Measurements from ENCODE around the gene UXT. TPM values are rescaled to one million over a fixed set of nuclear protein-coding genes. Genes with fewer than 3 reads are reported as not detected.
A peak's percentile ranks its signal among the peaks of the same experiment; 100 is the strongest.
"Not testable (repeated sequence)": the region's sequence is repeated elsewhere in the genome, so short reads cannot be mapped to it uniquely, and the experiment has no call there.

Gene UXT
- total and polyA plus RNA-seq, 3 experiments from 2014 or later, result 159 to 286 (median 168) TPM

GRCh38 chrX:47608130-47608810, 50.7 kb downstream of the UXT start:
- ChIA-PET CTCF (no interaction called here), POLR2A (no interaction called here)
- no peak for DNase-seq
- Mint-ChIP-seq H3K27me3 (peaks cover 0 to 10% of the 10 kb centered on the region in 2 donors), H3K4me1 (no peaks in the 10 kb centered on the region), H3K36me3 (no peaks in the 10 kb centered on the region), H3K27ac (peak overlapping the region in 1 of 8 donors; percentile 44), H3K4me3 (no peak overlapping the region), H3K9me3 (no peaks in the 10 kb centered on the region)
- H3K27ac ChIP-seq (ENCODE audit: low read depth, low read length), result no peak overlapping the region
- no peaks in the 10 kb centered on the region for H3K27me3 ChIP-seq (ENCODE audit: insufficient read depth, low read length, poor library complexity, severe bottlenecking)
- H3K36me3 ChIP-seq (ENCODE audit: insufficient read depth, low read length), result no peaks in the 10 kb centered on the region
- no peaks in the 10 kb centered on the region for H3K9me3 ChIP-seq (ENCODE audit: low read length)
- no peaks in the 10 kb centered on the region for H3K4me1 ChIP-seq (ENCODE audit: insufficient read depth, low read length)
- H3K4me3 ChIP-seq (ENCODE audit: low read length), result no peak overlapping the region

- Histone ChIP-seq H3K4me3 (ENCODE audit: low read length) (no peak overlapping the region), H3K9me3 (ENCODE audit: low read length) (no peaks in the 10 kb centered on the region), H3K4me1 (ENCODE audit: insufficient read depth, low read length) (no peaks in the 10 kb centered on the region), H3K27ac (ENCODE audit: low read depth, low read length) (no peak overlapping the region), H3K36me3 (ENCODE audit: insufficient read depth, low read length) (no peaks in the 10 kb centered on the region), H3K27me3 (ENCODE audit: insufficient read depth, low read length, poor library complexity, severe bottlenecking) (no peaks in the 10 kb centered on the region)
- Mint-ChIP-seq H3K27me3 (peaks cover 0 to 10% of the 10 kb centered on the region in 2 donors), H3K4me3 (no peak overlapping the region), H3K4me1 (no peaks in the 10 kb centered on the region), H3K27ac (no peak overlapping the region), H3K36me3 (no peaks in the 10 kb centered on the region), H3K9me3 (no peaks in the 10 kb centered on the region)
- no peak for DNase-seq
- POLR2A ChIA-PET, result no interaction called here
- CTCF ChIA-PET, result no interaction called here
These were observed 51.9 kb downstream of the UXT start for GRCh38 chrX:47607091-47607490.

GRCh38 chrX:47605024-47605423, 54.0 kb downstream of the UXT start:
- POLR2A ChIA-PET, result no interaction called here
- Histone ChIP-seq H3K27me3 (ENCODE audit: insufficient read depth, low read length, poor library complexity, severe bottlenecking) (no peaks in the 10 kb centered on the region), H3K4me1 (ENCODE audit: insufficient read depth, low read length) (no peaks in the 10 kb centered on the region), H3K9me3 (ENCODE audit: low read length) (no peaks in the 10 kb centered on the region), H3K4me3 (ENCODE audit: low read length) (no peak overlapping the region), H3K27ac (ENCODE audit: low read depth, low read length) (no peak overlapping the region), H3K36me3 (ENCODE audit: insufficient read depth, low read length) (no peaks in the 10 kb centered on the region)
- Mint-ChIP-seq H3K4me3 (no peak overlapping the region), H3K36me3 (no peaks in the 10 kb centered on the region), H3K9me3 (peaks cover 0 to 4% (median under 1%) of the 10 kb centered on the region in 5 donors), H3K4me1 (no peaks in the 10 kb centered on the region), H3K27ac (no peak overlapping the region), H3K27me3 (peaks cover 0 to 7% of the 10 kb centered on the region in 2 donors)
- DNase-seq, result no peak
- CTCF ChIA-PET, result no interaction called here

- H3K4me1 ChIP-seq (ENCODE audit: insufficient read depth, low read length); POLR2A ChIA-PET; CTCF ChIA-PET; DNase-seq; H3K4me1 Mint-ChIP-seq; H3K9me3 ChIP-seq (ENCODE audit: low read length); H3K36me3 ChIP-seq (ENCODE audit: insufficient read depth, low read length); H3K27ac Mint-ChIP-seq; H3K27me3 Mint-ChIP-seq; H3K27me3 ChIP-seq (ENCODE audit: insufficient read depth, low read length, poor library complexity, severe bottlenecking); H3K4me3 Mint-ChIP-seq; H3K4me3 ChIP-seq (ENCODE audit: low read length); H3K27ac ChIP-seq (ENCODE audit: low read depth, low read length); H3K36me3 Mint-ChIP-seq: not testable (repeated sequence)
- peaks cover 6 to 11% (median 9%) of the 10 kb centered on the region in 5 donors for H3K9me3 Mint-ChIP-seq
These were observed 55.9 kb downstream of the UXT start for GRCh38 chrX:47603125-47603524.

Other genes with a start within 250 kb of the UXT start
- gene ZNF41, start 176.0 kb downstream of the UXT start, total RNA-seq, result 10 to 100 TPM; 11.9 TPM
- gene ZNF41, start 176.0 kb downstream of the UXT start, polyA plus RNA-seq, result 7.0 TPM
- gene ARAF, start 98.0 kb downstream of the UXT start, total RNA-seq, result 10 to 100 TPM; 85.0 to 88.6 TPM
- 99.4 TPM for gene ARAF, start 98.0 kb downstream of the UXT start, polyA plus RNA-seq
- gene TIMP1, start 76.7 kb downstream of the UXT start, total RNA-seq, result 1 to 10 TPM; 6.9 to 7.8 TPM
- gene TIMP1, start 76.7 kb downstream of the UXT start, polyA plus RNA-seq, result 170 TPM
- gene SYN1, start 39.3 kb downstream of the UXT start, total RNA-seq, result under 1 TPM; 0.35 to 0.60 TPM
- gene SYN1, start 39.3 kb downstream of the UXT start, polyA plus RNA-seq, result 0.94 TPM
- 1 to 10 TPM; 1.8 to 2.3 TPM for gene CFP, start 29.2 kb downstream of the UXT start, total RNA-seq
- 1.4 TPM for gene CFP, start 29.2 kb downstream of the UXT start, polyA plus RNA-seq
- 10 to 100 TPM; 60.8 to 62.3 TPM for gene ELK1, start 8.6 kb downstream of the UXT start, total RNA-seq
- gene ELK1, start 8.6 kb downstream of the UXT start, polyA plus RNA-seq, result 21.9 TPM
- gene ZNF81, start 177.7 kb upstream of the UXT start, total RNA-seq, result 1 to 10 TPM; 7.9 to 8.9 TPM
- 5.3 TPM for gene ZNF81, start 177.7 kb upstream of the UXT start, polyA plus RNA-seq

Data from CD8-positive, alpha-beta memory T cell (primary cell).